Frontal cortex (tissue), 4 donors: ENCODE results near the gene EVPL. TPM values are rescaled to one million over a fixed set of nuclear protein-coding genes. Genes with fewer than 3 reads are reported as not detected.
"Not testable (repeated sequence)": the region's sequence is repeated elsewhere in the genome, so short reads cannot be mapped to it uniquely, and the experiment has no call there.

Experiments
- DNase-seq, 2 donors: peaks; one replicate each; pipeline ENCODE4 v3.0.0; 2012; ENCODE audit warnings: low spot score in 2 of 2
- FAIRE-seq: peaks from 2 replicates; lab custom pipeline; 2012; peaks lifted over from hg19 to GRCh38; lab: Jason Lieb, UNC
- total RNA-seq: library from RNA; depleted of rRNA; stranded (reverse); fragments of >200 nt; gene quantifications from one replicate; pipeline ENCODE4 v1.2.3, GENCODE V29; 2014
- donor health status: control.
- donor health status: control.
- donor health status: control.

Gene EVPL
- total RNA-seq, 1 donor from 2014 or later = not detected

DNA sequence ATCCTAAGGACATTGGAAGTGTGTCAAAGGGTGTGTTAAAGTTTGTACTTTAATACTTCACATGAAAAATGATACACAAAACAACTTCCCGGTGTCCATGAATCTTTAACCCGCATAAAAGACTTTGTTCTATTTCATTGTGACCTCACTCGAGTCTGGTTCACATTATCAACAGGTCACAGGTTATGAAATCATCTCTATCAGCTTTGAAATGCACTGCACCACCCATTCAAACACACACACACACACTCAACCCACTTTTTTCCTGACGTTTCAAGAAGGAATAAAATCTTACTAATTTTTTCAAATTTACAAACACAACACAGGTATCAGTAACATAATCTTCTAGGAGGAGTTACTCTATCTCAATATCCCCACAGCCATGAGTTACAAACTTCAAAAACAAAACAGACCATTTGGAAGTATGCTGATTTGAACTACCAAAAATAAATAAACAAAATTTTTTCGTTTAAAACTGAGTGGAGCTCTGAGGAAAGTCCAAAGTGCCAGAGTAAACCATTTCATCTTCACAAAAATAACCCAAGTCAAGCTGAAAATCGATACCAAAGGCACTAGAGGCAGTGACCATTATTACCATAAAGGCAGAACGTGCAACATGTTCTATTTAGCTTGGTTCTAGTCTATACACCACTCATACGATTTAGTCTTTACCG lies 50.8 kb downstream of the EVPL start:
- no peak for DNase-seq
- no peak for FAIRE-seq

DNA sequence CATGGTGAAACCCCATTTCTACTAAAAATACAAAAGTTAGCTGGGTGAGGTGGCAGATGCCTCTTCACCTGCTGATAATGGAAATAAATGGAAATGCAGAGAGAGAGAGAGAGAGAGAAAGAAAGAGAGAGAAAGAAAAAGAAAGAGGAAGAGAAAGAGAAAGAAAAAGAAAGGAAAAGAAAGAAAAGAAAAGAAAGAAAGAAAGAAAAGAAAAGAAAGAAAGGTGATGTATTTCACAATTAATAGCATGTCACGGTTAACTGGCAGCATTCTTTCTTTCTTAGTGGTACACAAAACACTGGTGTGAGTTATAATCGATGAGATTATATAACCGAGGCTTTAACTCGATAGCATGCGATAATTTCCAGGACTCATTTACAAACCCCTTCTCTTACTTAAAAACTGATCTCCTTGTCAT lies 51.3 kb downstream of the EVPL start:
- no peak for FAIRE-seq
- DNase-seq = no peak

DNA sequence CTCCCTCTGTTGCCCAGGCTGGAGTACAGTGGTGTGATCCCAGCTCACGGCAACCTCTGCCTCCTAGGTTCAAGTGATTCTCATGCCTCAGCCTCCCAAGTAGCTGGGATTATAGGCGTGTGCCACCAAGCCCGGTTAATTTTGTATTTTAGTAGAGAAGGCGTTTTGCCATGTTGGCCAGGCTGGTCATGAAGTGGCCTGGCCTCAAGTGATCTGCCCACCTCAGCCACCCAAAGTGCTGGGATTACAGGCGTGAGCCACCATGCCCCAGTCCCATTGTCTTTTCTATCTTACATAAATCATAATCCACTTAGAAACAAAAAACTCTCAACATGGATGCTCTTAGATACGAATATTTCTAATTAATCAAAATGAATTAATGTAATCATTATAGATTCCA lies 51.9 kb downstream of the EVPL start:
- not testable (repeated sequence) for FAIRE-seq, DNase-seq

DNA sequence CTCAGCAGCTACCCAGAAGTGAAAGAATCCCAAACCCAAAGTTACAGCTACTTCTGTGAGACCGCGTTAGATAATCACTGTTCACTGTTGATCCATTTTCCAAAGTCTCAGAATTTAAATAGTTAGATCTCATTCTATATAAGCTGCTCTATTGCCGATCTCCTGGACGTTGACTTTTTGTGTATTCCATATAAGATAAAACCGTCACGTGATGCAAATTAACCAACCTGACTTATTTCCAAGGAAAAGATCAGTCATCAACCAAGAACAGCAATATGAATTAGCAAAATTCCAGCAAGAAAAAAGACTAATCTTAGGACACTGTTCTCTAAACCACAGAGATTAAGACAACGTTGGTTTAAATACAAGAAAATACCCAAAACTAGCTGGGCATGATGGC lies 56.5 kb downstream of the EVPL start:
- FAIRE-seq (no peak), DNase-seq (no peak)

DNA sequence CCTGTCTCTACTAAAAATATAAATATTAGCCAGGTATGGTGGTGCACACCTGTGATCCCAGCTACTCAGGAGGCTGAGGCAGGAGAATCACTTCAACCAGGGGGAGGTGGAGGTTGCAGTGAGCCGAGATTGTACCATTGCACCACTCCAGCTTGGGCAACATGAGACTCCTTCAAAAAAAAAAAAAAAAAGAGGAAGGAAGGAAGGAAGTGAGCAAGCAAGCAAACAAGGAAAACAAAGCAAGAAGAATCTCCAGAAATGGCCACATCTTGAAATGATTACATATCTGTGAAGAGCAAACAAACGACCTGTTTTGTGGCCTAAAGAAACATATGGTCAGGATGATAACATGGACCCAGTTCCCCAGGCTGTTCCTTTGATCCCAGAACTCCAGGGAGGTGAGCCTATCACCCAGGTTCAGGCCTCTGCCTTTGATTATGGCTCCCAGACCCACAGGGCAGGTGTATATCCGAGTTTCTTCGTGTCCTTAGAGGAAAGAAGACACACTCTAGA lies 57.0 kb downstream of the EVPL start:
- DNase-seq (no peak), FAIRE-seq (no peak)

DNA sequence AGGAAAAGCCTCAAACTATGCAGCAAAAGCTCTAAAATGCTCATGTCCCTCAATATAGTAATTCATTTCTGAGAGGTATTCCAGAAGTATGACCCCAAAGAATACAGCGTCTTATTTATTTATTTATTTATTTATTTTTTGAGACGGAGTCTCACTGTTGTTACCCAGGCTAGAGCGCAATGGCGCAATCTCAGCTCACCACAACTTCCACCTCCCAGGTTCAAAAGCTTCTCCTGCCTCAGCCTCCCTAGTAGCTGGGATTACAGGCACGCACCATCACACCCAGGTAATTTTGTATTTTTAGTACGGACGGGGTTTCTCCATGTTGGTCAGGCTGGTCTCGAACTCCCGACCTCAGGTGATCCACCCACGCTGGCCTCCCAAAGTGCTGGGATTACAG lies 58.1 kb downstream of the EVPL start:
- DNase-seq, FAIRE-seq: not testable (repeated sequence)

DNA sequence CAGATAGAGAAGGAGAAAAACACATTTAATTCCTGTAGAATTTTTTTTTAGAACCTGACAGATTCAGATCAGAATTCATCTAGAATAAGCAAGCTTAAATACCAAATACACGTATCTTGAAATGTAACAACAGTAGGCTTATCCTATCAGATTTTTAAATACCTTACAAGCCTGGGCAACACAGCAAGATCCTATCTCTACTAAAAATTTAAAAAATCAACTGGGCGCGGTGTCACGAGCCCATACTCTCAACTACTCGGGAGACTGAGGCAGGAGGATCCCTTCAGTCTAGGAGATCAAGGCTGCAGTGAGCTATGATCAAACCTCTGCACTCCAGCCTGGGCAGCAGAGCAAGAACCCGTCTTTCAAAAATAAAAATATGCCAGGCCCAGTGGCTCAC lies 61.6 kb downstream of the EVPL start:
- FAIRE-seq = no peak
- DNase-seq = no peak

DNA sequence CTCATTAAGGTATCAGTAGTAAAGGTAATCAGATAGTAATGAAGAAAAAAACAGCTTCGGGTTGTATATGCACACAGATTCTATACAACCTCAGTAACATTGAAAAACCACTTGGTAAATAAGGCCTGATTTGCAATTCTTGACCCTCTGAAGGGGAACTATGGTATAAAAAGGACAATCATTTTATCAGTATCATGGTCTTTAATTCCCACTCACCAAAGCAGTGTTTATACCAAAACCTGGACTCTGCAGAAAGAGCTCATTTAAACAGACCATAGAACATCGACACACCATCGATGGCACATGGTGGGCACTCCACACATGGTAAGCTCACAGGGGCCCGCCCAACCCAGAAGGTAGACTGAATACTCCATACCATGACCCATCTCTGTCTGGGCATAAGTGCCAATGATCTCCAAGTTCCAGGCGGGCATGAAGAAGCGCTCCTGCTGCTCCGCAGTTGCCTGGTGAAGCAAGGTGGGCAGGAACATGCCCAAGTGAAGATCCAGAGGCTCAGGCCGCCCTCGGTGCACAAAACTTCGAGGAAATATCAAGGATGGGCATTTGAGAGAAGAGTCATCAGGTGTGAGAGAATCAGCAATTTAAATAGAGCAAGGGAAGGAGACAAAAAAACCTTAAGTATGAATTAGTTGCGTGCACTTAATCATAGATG lies 67.1 kb downstream of the EVPL start:
- FAIRE-seq = no peak
- no peak for DNase-seq

DNA sequence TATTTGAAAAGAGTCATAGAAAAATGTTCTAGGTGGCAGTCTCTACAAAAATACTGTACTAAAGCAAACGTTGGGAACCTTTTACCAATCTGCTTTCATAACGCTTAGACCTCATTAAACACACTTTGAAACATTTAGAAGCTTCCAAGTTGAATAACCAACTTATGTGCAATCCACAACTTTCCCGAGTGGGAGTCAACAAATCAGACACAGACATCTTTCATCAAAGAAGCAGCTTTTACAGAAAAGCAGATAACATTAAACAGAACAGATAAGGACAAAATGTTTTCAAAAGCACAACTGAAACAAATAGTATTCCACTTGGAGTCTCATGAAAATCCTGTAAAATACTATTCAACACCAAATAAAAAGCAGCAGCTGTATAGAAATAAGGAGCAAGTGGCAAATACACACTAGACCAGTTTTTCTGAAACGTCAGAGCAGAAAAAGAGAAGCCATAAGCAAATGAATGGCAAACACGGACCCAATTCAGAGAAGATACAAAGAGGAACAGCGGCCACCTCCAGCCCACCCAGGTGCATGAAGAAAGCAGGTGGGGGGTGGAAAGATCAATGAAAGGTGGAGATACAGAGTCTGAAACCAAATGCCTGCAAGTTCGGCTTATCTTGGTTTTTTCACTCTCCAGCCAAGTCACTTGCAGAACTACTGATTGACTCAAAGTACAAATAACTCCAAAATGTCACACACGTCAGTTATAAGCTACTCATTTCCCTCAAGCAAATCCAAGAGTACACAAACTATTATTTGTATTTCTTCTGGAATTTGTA lies 67.9 kb downstream of the EVPL start:
- FAIRE-seq = no peak
- DNase-seq = no peak

Other genes starting within 250 kb of the EVPL start
- gene UNK, start 242.5 kb downstream of the EVPL start, total RNA-seq = 21.2 TPM
- 0.41 TPM for gene UNC13D, start 182.9 kb downstream of the EVPL start, total RNA-seq
- gene WBP2, start 172.0 kb downstream of the EVPL start, total RNA-seq = 22.0 TPM
- gene TRIM47, start 148.7 kb downstream of the EVPL start, total RNA-seq = 13.9 TPM
- 11.8 TPM for gene TRIM65, start 130.4 kb downstream of the EVPL start, total RNA-seq
- 32.2 TPM for gene MRPL38, start 122.4 kb downstream of the EVPL start, total RNA-seq
- 11.4 TPM for gene FBF1, start 86.3 kb downstream of the EVPL start, total RNA-seq
- gene ACOX1, start 48.1 kb downstream of the EVPL start, total RNA-seq = 98.2 TPM
- 4.9 TPM for gene TEN1, start 48.1 kb downstream of the EVPL start, total RNA-seq
- gene CDK3, start 26.5 kb downstream of the EVPL start, total RNA-seq = 0.41 TPM
- gene SRP68, start 45.2 kb upstream of the EVPL start, total RNA-seq = 16.7 TPM
- not detected for gene GALR2, start 47.5 kb upstream of the EVPL start, total RNA-seq
- gene ZACN, start 51.9 kb upstream of the EVPL start, total RNA-seq = not detected
- 112 TPM for gene EXOC7, start 76.5 kb upstream of the EVPL start, total RNA-seq
- 0.82 TPM for gene FOXJ1, start 113.9 kb upstream of the EVPL start, total RNA-seq
- gene RNF157, start 213.2 kb upstream of the EVPL start, total RNA-seq = 18.3 TPM
- 3.3 TPM for gene UBALD2, start 238.0 kb upstream of the EVPL start, total RNA-seq